RWPE2 (cell line): Measurements from ENCODE around the gene NKX1-1.

Experiments
- ATAC-seq: fragments of 200-7000 bp; cut with Tn5 transposase; 3 replicates; pipeline ENCODE4 v1.9.1; 2021; ENCODE audit warnings: low read depth
- DNase-seq: peaks from one replicate; pipeline ENCODE4 v3.0.0-alpha.2; 2020; ENCODE audit warnings: low spot score
- H3K27ac ChIP-seq: fragments of 450-650 bp; 2 replicates; pipeline ENCODE4 v1.5.1; 2017; ENCODE audit warnings: mild to moderate bottlenecking; ENCODE audit not compliant: poor library complexity, severe bottlenecking
- H3K27me3 ChIP-seq: fragments of 250-450 bp; sonication (Bioruptor Pico); 2 replicates; pipeline ENCODE4 v1.5.1; 2021; ENCODE audit warnings: mild to moderate bottlenecking, moderate library complexity; ENCODE audit not compliant: insufficient read depth, poor library complexity, severe bottlenecking
- H3K36me3 ChIP-seq: fragments of 250-450 bp; sonication (Bioruptor Pico); 2 replicates; pipeline ENCODE4 v1.5.1; 2020; ENCODE audit warnings: low read depth, mild to moderate bottlenecking, moderate library complexity
- H3K4me1 ChIP-seq: fragments of 250-450 bp; sonication (Bioruptor Pico); 2 replicates; pipeline ENCODE4 v1.5.1; 2021; ENCODE audit warnings: mild to moderate bottlenecking, moderate library complexity; ENCODE audit not compliant: insufficient read depth, poor library complexity, severe bottlenecking
- H3K4me3 ChIP-seq: fragments of 250-450 bp; sonication (Bioruptor Pico); 2 replicates; pipeline ENCODE4 v1.5.1; 2021; ENCODE audit warnings: mild to moderate bottlenecking, moderate library complexity; ENCODE audit not compliant: severe bottlenecking
- H3K9me3 ChIP-seq: fragments of 250-450 bp; sonication (Bioruptor Pico); 2 replicates; pipeline ENCODE4 v1.5.1; 2021; ENCODE audit warnings: mild to moderate bottlenecking, moderate library complexity; ENCODE audit not compliant: severe bottlenecking
- TF ChIP-seq, protein P1 (sequence below): fragments of 450-650 bp; IDR thresholded peaks from one replicate; pipeline ENCODE4 v1.5.1; 2017; ENCODE audit warnings: mild to moderate bottlenecking, moderate library complexity; ENCODE audit not compliant: poor library complexity, severe bottlenecking

The NKX1-1 gene

GRCh38 chr4:1409491-1410425 is 3.5 kb upstream of the NKX1-1 start:
- no peaks in the 10 kb centered on the region for H3K36me3 ChIP-seq
- TF ChIP-seq, protein P1, sequence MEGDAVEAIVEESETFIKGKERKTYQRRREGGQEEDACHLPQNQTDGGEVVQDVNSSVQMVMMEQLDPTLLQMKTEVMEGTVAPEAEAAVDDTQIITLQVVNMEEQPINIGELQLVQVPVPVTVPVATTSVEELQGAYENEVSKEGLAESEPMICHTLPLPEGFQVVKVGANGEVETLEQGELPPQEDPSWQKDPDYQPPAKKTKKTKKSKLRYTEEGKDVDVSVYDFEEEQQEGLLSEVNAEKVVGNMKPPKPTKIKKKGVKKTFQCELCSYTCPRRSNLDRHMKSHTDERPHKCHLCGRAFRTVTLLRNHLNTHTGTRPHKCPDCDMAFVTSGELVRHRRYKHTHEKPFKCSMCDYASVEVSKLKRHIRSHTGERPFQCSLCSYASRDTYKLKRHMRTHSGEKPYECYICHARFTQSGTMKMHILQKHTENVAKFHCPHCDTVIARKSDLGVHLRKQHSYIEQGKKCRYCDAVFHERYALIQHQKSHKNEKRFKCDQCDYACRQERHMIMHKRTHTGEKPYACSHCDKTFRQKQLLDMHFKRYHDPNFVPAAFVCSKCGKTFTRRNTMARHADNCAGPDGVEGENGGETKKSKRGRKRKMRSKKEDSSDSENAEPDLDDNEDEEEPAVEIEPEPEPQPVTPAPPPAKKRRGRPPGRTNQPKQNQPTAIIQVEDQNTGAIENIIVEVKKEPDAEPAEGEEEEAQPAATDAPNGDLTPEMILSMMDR: no peak
- H3K4me1 ChIP-seq: no peaks in the 10 kb centered on the region
- H3K9me3 ChIP-seq: no peaks in the 10 kb centered on the region
- peaks cover 79% of the 10 kb centered on the region for H3K27me3 ChIP-seq
- DNase-seq (no peak), ATAC-seq (no peak)
- no peak overlapping the region for H3K4me3 ChIP-seq
- no peak overlapping the region for H3K27ac ChIP-seq

DNA sequence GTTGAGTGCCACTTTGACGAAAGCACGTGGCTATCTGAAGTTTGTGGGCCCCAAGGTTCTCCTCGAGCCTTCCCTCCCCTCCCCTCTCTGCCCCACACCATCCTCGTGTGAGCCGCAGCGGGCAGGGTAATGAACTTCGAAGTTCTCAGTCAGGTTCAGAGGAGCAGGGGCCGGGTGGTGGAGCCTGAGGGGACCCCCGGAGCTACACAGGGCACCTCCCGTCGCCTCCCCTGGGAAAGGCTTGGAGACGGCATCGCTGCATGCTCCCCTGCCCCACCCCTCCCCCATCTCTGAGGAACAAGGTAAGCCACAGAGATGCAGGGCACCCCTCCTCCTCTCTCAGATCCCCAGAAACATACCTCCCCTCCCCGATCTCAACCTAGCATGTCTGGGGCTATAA is 2.8 kb upstream of the NKX1-1 start:
- TF ChIP-seq, protein P1: no peak
- no peak for ATAC-seq
- no peaks in the 10 kb centered on the region for H3K9me3 ChIP-seq

GRCh38 chr4:1408418-1408817 is 2.2 kb upstream of the NKX1-1 start:
- Histone ChIP-seq H3K4me1 (no peaks in the 10 kb centered on the region), H3K27ac (no peak overlapping the region), H3K9me3 (no peaks in the 10 kb centered on the region), H3K4me3 (no peak overlapping the region), H3K36me3 (no peaks in the 10 kb centered on the region), H3K27me3 (peaks cover 86% of the 10 kb centered on the region)
- TF ChIP-seq, protein P1: no peak
- no peak for DNase-seq
- no peak for ATAC-seq

More for the DNA sequence above, 2.8 kb upstream of the NKX1-1 start:
- Histone ChIP-seq H3K36me3 (no peaks in the 10 kb centered on the region), H3K4me1 (no peaks in the 10 kb centered on the region), H3K27ac (no peak overlapping the region), H3K4me3 (no peak overlapping the region), H3K27me3 (peaks cover 86% of the 10 kb centered on the region)
- DNase-seq: no peak

GRCh38 chr4:1407657-1408333 is 1.6 kb upstream of the NKX1-1 start:
- H3K27me3 ChIP-seq: peaks cover 84% of the 10 kb centered on the region
- ATAC-seq: no peak
- TF ChIP-seq, protein P1: no peak
- no peaks in the 10 kb centered on the region for H3K9me3 ChIP-seq
- no peak overlapping the region for H3K4me3 ChIP-seq
- DNase-seq: no peak
- no peak overlapping the region for H3K27ac ChIP-seq
- H3K4me1 ChIP-seq: no peaks in the 10 kb centered on the region
- no peaks in the 10 kb centered on the region for H3K36me3 ChIP-seq
